Neutrophil (primary cell): Measurements from ENCODE around the gene TMEM92.

Source experiments
- H3K27ac ChIP-seq: fragments of 200-600 bp; sonication (generic); 2 replicates; pipeline ENCODE4 v1.5.1; 2016; ENCODE audit warnings: mild to moderate bottlenecking, moderate library complexity
- H3K27me3 ChIP-seq: fragments of 200-600 bp; sonication (generic); 2 replicates; pipeline ENCODE4 v1.6.0; 2016; ENCODE audit warnings: mild to moderate bottlenecking
- H3K36me3 ChIP-seq: fragments of 200-600 bp; sonication (generic); 2 replicates; pipeline ENCODE4 v1.5.1; 2017
- H3K4me1 ChIP-seq, 2 experiments: fragments of 200-600 bp in 1 of 2; sonication (generic) in 1 of 2; 1 replicate in 1 of 2; 2 replicates in 1 of 2; pipeline versions ENCODE4 v1.5.1 to v1.6.1; 2013 to 2016; ENCODE audit warnings: low read depth in 1 of 2, low read length in 1 of 2, mild to moderate bottlenecking in 1 of 2, moderate library complexity in 1 of 2; ENCODE audit not compliant: control insufficient read depth in 1 of 2, insufficient read depth in 1 of 2
- H3K4me3 ChIP-seq, 2 experiments: fragments of 200-600 bp in 1 of 2; sonication (generic) in 1 of 2; 1 replicate in 1 of 2; 2 replicates in 1 of 2; pipeline ENCODE4 v1.5.1; 2013 to 2016; ENCODE audit warnings: low read depth in 1 of 2, low read length in 1 of 2, mild to moderate bottlenecking in 1 of 2, moderate library complexity in 1 of 2
- H3K9me3 ChIP-seq: fragments of 200-600 bp; sonication (generic); 2 replicates; pipeline ENCODE4 v1.5.1; 2016
- TF ChIP-seq, protein P1 (sequence below): fragments of 200-600 bp; sonication (generic); IDR thresholded peaks from 2 replicates; pipeline ENCODE4 v1.5.1; 2016; ENCODE audit warnings: antibody characterized with exemption

The TMEM92 gene

DNA sequence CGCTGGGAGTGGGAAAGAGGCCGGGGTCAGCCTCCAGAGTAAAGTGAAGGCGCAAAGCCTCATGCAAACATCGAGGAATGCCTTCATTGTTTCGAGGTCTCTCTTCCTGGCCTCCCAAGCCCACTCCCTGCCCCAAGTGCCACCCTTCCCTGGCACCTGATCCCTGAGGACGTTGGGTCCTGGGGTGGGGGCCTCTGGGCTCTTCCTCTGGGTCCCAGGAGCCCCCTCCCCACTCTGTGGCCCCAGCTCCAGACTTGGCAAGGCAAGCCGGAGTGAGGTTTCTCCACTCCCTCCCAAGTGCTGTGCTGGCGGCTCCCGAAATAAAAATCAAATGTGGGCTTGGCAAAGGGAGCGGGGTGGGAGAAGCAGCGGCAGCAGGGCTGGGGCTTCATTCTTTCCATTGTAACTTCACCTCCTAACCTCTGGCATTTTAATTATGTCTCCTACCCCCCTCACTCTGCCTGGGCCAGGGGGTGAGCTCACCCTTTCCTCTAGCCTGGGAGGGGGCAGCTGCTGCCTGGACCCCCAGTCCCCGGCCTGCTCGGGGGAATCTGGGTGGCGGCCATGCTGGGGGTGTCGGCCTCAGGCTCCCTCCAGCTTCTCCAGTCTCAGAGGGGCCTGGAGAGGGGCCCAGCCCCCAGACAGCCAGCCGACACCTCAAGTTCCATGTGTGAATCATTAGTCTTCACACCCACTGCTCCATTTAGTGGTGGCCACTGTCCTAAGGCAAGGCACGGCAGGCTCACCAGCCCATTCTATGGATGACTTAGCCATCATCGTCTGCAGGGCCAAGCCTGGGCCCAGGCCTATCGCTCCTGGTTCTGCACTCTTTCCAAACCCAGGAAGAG, 14.6 kb upstream of the TMEM92 start:
- Histone ChIP-seq H3K9me3 (no peaks in the 10 kb centered on the region), H3K36me3 (peaks cover 4% of the 10 kb centered on the region), H3K4me1 (no peaks in the 10 kb centered on the region), H3K4me3 (no peak overlapping the region), H3K27me3 (no peaks in the 10 kb centered on the region), H3K27ac (no peak overlapping the region)
- TF ChIP-seq, protein P1, sequence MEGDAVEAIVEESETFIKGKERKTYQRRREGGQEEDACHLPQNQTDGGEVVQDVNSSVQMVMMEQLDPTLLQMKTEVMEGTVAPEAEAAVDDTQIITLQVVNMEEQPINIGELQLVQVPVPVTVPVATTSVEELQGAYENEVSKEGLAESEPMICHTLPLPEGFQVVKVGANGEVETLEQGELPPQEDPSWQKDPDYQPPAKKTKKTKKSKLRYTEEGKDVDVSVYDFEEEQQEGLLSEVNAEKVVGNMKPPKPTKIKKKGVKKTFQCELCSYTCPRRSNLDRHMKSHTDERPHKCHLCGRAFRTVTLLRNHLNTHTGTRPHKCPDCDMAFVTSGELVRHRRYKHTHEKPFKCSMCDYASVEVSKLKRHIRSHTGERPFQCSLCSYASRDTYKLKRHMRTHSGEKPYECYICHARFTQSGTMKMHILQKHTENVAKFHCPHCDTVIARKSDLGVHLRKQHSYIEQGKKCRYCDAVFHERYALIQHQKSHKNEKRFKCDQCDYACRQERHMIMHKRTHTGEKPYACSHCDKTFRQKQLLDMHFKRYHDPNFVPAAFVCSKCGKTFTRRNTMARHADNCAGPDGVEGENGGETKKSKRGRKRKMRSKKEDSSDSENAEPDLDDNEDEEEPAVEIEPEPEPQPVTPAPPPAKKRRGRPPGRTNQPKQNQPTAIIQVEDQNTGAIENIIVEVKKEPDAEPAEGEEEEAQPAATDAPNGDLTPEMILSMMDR, result no peak

DNA sequence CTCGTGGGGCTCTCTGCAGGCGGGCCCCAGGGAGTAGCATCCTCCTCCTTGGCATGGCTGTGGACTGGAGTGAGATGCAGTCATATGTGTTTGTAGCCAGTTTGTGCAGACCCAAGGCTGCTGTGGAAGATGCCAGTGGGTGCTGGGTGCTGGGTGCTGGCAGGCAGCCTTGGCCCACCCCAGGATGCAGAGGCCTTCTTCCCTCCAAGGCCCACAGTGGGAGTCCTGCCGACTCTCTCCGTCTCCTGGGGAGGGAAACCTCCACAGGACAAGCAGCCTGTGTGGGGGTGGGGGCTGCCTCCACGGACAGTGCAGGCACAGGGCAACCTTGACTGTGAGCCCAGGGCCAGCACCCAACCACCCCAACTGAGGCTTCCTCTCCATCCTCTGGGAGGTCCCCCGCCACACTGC, 13.8 kb upstream of the TMEM92 start:
- H3K4me3 ChIP-seq, result no peak overlapping the region
- no peaks in the 10 kb centered on the region for H3K27me3 ChIP-seq
- no peak overlapping the region for H3K27ac ChIP-seq
- H3K4me1 ChIP-seq, result no peaks in the 10 kb centered on the region
- peaks cover 4% of the 10 kb centered on the region for H3K36me3 ChIP-seq
- no peaks in the 10 kb centered on the region for H3K9me3 ChIP-seq
- TF ChIP-seq, protein P1, result no peak

DNA sequence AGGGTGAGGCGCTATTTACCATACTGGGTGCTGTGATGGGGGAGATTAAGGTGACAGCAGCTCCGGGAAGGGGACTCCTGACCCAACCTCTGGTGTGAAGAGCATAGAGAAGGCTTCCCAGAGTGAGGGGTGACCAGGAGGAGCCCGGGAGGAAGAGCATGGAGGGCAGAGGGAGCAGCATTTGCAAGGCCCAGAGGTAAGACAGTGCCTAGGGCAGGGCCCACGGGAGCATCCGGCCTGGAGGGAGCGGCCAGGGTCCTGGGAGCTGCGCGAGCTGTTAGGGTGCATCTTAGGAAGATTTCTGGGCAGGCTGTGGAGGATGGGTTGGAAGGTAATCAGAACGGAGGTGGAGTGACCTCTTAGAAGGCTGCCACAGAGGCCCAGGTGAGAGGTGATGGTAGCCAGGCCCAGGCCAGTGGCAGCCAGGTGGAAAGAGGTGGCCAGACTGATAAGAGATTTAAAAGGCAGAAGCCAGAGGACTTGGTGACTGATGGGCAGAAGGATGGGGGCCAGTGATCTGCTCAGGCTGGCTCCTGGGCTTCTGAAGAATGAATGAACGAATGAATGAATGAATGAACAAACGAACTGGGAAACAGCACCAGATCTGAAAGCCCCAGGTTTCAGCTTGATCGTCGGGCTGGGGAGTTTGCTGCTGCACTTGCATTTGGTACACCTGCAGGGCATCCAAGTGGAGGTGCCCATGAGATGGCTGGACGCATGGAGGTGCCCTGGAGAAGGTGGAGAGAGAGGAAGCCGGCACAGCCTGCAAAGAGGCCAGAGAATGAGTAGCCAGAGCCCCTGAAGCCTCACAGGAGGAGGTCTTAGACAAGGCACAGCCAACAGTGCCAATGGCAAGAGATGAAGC, 13.0 kb upstream of the TMEM92 start:
- Histone ChIP-seq H3K36me3 (peaks cover 4% of the 10 kb centered on the region), H3K27ac (no peak overlapping the region), H3K4me3 (no peak overlapping the region), H3K4me1 (no peaks in the 10 kb centered on the region), H3K9me3 (no peaks in the 10 kb centered on the region), H3K27me3 (peaks cover under 1% of the 10 kb centered on the region)
- TF ChIP-seq, protein P1, result no peak

DNA sequence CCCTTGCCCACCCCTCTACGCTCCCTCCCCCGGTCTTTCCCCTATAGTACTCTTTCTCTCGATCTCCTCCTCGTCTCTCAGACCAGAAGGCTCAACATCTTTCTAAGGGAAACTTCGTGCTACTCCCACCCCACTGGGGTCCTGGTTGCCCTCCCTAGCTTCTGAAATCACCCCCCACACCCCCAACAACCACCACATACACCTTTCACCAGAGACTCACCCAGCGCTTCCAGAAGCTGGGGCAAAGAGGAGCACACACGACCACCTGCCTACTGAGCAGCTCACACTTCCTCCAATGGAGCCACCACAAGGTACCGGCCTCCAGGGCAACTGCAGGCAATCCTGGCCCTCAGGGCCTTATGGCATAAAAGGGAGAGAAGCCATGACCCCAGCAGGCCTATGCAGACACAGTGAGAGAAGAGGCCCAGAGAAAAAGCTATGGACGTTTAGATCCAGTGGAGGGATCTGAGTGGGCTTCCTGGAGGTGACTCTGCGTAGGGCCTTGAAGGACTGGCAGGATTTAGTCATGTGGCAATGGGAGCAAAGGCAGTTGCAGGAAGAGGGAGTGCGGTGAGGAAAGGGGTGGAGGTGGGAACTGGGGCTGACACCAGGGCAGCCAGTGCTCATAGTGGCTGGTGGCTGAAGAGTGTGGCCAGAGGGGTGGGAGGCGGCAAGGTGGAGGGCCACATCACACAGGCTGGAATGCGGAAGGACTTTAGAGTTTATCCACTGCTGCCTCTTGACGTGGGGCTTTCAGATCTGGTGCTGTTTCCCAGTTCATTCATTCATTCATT, 12.1 kb upstream of the TMEM92 start:
- Histone ChIP-seq H3K4me1 (no peaks in the 10 kb centered on the region), H3K27me3 (peaks cover 10% of the 10 kb centered on the region), H3K9me3 (no peaks in the 10 kb centered on the region), H3K4me3 (no peak overlapping the region), H3K27ac (no peak overlapping the region), H3K36me3 (peaks cover 4% of the 10 kb centered on the region)
- TF ChIP-seq, protein P1, result no peak
